Activated CD4-positive, alpha-beta T cell treated with anti-CD3 and anti-CD28 coated beads, Interleukin-2, amount 50 U/mL, for 1 hour (primary cell): ENCODE measurements around the gene NR4A3.
"Not testable (repeated sequence)": the region's sequence is repeated elsewhere in the genome, so short reads cannot be mapped to it uniquely, and the experiment has no call there.

ENCODE experiments used
- DNase-seq: peaks from one replicate; pipeline ENCODE4 v3.0.0-alpha.2; 2020

Gene NR4A3

DNA sequence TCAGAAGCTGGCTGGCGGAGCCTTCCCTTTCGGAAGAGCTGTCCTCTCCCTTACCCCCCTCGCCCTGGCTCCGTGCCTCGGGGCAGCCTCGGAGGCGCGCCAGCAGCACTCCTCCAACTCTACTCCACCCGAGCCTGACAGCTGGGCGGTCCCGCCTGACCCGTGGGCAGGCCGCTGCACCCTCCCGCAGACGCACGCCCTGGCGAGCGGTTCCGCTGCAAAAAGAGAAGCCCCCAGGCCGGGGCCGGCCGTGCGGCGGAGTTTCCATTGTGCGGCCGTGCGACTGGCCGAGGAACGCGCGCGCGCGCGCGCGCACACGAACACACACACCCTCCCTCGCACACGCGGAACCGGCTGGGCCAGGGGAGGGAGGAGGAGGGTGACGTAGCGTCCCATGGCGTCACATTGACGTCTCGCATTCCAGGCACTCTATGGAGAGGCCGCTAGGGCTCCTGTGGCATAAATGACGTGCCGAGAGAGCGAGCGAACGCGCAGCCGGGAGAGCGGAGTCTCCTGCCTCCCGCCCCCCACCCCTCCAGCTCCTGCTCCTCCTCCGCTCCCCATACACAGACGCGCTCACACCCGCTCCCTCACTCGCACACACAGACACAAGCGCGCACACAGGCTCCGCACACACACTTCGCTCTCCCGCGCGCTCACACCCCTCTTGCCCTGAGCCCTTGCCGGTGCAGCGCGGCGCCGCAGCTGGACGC is at the start of gene NR4A3:
Gene NR4A3 (plus strand): TSS at position 490 of the 713 bp plus-strand sequence. CDS start 6,158 bp downstream, outside the sequence.
- peak; percentile 92 for DNase-seq

DNA sequence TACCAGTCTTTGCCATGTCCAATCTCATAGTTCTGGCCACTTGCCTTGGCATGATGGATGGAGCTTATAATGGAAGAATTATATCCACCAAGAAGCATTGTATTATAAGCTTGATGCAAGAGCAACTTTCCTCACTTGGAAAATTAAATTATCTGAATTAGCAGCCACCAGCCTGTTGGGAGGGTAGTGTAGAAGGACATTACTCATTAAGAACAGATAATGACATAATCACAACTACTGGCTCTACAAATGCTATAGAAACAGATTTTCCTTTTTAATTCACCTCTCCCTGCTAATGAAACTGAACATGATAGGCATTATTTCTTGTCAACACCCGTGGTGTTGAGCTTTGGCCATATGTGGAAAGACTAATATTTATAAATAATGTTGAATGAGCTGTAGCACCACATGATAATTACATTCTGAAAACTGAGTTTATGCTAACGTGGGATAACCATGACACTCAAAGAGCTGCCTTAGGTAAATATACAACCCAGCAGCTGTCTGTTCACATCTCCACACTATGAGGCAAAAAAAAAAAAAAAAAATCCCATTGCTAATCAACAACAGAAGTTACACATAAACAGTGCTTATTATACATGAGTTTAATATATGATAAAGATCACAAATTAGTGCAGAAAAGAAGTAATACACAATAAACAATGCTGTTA is 48.1 kb upstream of the NR4A3 start:
- no peak for DNase-seq

- no peak for DNase-seq
Observed at GRCh38 chr9:99778308-99778707, 43.4 kb upstream of the NR4A3 start.

DNA sequence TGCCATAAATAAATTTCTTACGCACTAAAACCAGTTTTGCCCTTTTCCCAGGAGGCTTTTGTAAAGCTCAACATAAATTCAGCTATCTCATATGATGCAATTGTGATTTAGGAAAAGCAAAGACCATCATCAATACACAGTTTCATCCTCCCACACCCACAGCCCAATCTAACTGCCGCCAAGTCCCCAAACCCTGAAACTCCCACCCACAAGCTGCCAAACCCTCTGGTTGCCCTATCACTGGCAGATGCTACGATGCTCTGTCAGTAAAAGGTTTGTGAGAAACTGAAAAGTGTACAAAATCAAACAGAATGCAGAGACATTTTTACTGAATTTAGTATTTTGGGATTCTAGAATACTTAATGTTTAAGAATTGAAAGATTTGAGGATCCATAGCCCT is 42.8 kb upstream of the NR4A3 start:
- DNase-seq, result no peak

- DNase-seq, result no peak
Observed at GRCh38 chr9:99779277-99779676, 42.4 kb upstream of the NR4A3 start.

DNA sequence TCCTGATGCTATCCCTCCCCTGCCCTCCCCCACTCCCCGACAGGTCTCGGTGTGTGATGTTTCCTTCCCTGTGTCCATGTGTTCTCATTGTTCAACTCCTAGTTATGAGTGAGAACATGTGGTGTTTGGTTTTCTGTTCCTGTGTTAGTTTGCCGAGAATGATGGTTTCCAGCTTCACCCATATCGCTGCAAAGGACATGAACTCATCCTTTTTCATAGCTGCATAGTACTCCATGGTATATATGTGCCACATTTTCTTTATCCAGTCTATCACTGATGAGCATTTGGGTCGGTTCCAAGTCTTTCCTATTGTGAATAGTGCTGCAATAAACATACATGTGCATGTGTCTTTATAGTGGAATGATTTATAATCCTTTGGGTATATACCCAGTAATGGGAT is 39.3 kb upstream of the NR4A3 start:
- not testable (repeated sequence) for DNase-seq

GRCh38 chr9:99782962-99783718 is 38.5 kb upstream of the NR4A3 start:
- DNase-seq, result no peak

DNA sequence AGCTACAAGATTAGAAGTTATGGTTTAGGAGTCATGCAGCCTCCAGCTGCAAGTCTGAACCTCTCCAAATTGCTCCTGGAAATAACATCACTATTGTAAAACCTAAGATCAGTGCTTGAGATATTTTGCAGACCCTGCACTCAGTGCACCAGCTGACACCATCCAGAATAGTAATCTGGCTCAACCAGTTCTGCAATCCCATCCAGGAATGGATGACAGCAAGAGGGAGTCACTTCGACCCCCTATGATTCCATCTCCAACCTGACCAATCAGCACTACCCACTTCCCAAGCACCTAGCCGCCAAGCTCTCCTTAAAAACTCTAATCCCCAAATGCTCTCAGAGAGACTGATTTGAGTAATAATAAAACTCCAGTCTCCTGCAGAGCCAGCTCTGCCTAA is 37.9 kb upstream of the NR4A3 start:
- no peak for DNase-seq

GRCh38 chr9:99785010-99785590 is 36.6 kb upstream of the NR4A3 start:
- no peak for DNase-seq

GRCh38 chr9:99787556-99787955 is 34.1 kb upstream of the NR4A3 start:
- no peak for DNase-seq

DNA sequence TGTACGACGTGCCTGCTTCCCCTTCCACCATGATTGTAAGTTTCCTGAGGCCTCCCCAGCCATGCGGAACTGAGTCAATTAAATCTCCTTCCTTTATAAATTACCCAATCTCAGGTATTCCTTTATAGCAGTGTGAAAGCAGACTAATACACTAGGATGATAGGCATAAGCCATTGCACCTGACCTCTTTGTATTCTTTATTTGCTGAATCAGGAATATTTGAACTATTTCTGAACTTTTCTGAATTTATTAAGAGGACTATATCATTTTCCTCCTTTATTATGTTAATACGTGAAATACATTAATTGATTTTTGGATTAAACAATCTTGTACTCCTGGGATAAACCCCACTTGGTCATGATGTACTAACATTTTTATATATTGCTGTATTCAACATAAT is 28.2 kb upstream of the NR4A3 start:
- no peak for DNase-seq

GRCh38 chr9:99796231-99796630 is 25.5 kb upstream of the NR4A3 start:
- DNase-seq, result no peak

- DNase-seq, result no peak
Observed at GRCh38 chr9:99801775-99802174, 19.9 kb upstream of the NR4A3 start.

DNA sequence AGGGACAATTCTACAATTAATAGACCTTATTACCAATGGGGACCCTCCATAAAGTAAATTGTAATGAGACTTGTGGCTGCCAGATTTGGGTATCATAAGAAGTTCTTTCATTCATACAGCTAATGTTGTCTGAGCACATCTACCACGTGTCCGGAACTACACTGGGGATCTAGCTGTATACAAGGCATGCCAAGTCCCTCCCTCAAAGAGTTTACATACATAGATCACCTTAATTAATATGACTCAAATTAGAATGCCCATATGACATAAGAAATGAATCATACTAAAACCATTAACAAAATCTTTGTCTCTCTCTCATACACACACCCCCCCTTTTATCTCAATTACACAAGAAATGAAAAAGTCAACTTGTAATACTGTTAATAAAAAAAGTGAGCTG is 18.0 kb upstream of the NR4A3 start:
- DNase-seq, result no peak

- DNase-seq, result peak; percentile 68
Observed at GRCh38 chr9:99807276-99807852, 14.3 kb upstream of the NR4A3 start.

DNA sequence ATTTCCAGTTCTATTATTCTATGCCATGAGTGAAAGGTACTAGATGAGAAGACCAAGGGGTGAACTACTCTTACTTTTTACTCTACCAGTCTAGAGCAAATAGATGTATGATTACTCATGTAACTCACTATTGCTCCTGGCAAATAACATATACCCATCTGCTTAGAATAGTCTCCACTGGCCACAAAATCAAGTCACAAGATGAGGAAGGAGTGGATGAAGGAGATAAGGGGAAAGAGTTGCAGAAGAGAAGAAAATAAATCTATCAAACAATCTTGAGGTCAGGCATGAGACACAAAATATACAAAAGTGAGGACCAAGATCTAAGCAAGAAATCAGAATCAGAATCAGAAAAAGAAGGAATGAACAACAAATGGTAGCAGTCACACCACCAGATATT is 13.7 kb upstream of the NR4A3 start:
- no peak for DNase-seq

DNA sequence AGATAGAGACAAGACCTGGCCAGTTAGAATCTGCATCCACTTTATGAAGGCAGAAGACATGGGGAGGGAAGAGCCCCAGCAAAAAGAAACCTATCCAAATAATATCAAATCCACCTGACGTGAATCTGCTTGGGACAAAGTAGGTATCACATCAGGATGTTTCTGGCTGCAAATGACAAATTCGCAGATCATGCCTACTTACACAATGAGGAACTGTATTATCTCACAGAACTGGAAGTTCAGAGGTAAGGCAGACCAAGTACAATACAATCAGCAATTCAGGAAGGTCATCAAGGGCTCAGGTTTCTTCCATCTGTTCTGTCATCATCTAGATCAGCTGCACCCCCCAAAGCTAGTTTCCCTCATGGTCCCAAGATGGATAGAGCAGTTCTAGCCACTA is 13.2 kb upstream of the NR4A3 start:
- DNase-seq, result no peak

- no peak for DNase-seq
Observed at GRCh38 chr9:99809586-99810319, 11.9 kb upstream of the NR4A3 start.

- no peak for DNase-seq
Observed at GRCh38 chr9:99811172-99811571, 10.5 kb upstream of the NR4A3 start.

DNA sequence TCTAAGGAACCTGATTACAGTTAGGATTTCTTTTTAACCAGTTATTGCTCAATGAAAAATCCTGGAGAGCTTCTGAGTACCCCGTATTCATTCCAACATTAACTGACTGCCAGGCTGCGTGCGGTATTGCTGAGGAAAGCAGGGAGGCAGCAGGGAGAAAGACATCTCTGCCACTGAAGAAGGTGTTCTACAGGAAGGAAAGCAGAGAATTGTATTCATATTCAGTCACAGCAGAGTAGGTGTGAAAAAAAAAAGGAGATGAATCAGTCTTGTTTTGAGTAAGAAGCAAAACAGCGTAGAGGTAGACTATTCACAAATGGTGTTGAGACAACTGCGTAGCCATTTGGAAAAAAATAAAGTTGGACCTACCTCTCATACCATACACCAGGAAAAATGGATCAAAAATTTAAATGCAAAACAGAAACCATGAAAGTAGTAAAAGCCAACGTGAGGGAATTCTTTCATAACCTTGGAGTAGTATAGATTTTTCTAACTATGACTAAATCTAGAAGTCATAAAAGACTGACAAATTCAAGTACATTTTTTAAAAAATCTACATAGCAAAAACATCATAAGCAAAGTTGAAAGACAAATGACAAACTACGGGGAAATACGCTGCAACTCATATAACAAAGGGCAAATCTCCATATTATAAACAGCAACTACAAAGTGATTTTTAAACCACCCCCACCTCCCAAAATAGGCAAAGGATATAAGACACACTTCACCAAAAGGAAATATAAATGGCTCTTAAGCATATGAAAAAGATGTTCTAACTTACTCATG is 9.9 kb upstream of the NR4A3 start:
- DNase-seq, result no peak

- DNase-seq, result no peak
Observed at GRCh38 chr9:99813739-99814138, 7.9 kb upstream of the NR4A3 start.

DNA sequence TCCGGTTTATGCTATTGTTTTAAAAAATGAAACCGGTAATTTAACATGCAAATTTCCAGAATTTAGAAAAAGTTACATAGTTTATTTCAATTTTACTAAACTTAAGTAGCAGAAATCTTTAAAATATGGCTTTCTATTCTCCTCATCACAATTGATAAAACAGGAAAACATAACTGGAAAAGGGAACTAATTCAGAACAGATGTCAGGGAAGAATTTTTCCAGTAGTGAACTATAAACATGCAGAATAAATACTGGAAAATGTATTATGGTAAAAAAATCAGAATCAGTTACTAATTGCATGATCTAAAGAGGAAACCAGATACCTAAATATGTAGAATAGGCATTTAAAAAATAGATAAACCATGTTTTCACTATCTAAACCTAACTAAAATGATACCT is 7.3 kb upstream of the NR4A3 start:
- DNase-seq, result no peak
